Endothelial cell (in vitro differentiated cells): Measurements from ENCODE around the gene ZNF280B. TPM values are rescaled to one million over a fixed set of nuclear protein-coding genes. Genes with fewer than 3 reads are reported as not detected.
"Not testable (repeated sequence)": the region's sequence is repeated elsewhere in the genome, so short reads cannot be mapped to it uniquely, and the experiment has no call there.

Source experiments
- DNase-seq: peaks from one replicate; pipeline ENCODE4 v3.0.0; 2021; ENCODE audit warnings: low spot score
- H3K27ac Mint-ChIP-seq: one replicate; pipeline ENCODE4 v1.8.0; 2021; ENCODE audit warnings: mixed read lengths, inconsistent platforms; ENCODE audit not compliant: unreplicated experiment
- H3K27me3 Mint-ChIP-seq: one replicate; pipeline ENCODE4 v1.8.0; 2021; ENCODE audit warnings: mild to moderate bottlenecking, moderate library complexity, mixed read lengths, inconsistent platforms; ENCODE audit not compliant: unreplicated experiment
- H3K36me3 Mint-ChIP-seq: one replicate; pipeline ENCODE4 v1.8.0; 2021; ENCODE audit warnings: mild to moderate bottlenecking, low read depth, mixed read lengths, inconsistent platforms; ENCODE audit not compliant: unreplicated experiment
- H3K4me1 Mint-ChIP-seq: one replicate; pipeline ENCODE4 v1.8.0; 2021; ENCODE audit warnings: mild to moderate bottlenecking, mixed read lengths, inconsistent platforms; ENCODE audit not compliant: unreplicated experiment
- H3K4me3 Mint-ChIP-seq: one replicate; pipeline ENCODE4 v1.8.0; 2021; ENCODE audit warnings: mild to moderate bottlenecking, mixed read lengths, inconsistent platforms; ENCODE audit not compliant: unreplicated experiment
- H3K9me3 Mint-ChIP-seq: one replicate; pipeline ENCODE4 v1.8.0; 2021; ENCODE audit warnings: mixed read lengths, inconsistent platforms; ENCODE audit not compliant: unreplicated experiment
- CTCF ChIP-seq: fragments of 200-600 bp; sonication (generic); IDR thresholded peaks from one replicate; pipeline ENCODE4 v1.5.0; 2021; ENCODE audit warnings: antibody characterized with exemption; ENCODE audit not compliant: unreplicated experiment
- total RNA-seq: library from RNA; stranded (reverse); fragmentation: NEBNext Ultra II Directional; extraction: Animal tissue kit (Norgen Biotek cat#: 25700); gene quantifications from one replicate; pipeline ENCODE4 v1.2.1, GENCODE V29; 2021; ENCODE audit not compliant: unreplicated experiment

Gene ZNF280B
- total RNA-seq, 1 donor from 2014 or later, result 6.8 TPM

DNA sequence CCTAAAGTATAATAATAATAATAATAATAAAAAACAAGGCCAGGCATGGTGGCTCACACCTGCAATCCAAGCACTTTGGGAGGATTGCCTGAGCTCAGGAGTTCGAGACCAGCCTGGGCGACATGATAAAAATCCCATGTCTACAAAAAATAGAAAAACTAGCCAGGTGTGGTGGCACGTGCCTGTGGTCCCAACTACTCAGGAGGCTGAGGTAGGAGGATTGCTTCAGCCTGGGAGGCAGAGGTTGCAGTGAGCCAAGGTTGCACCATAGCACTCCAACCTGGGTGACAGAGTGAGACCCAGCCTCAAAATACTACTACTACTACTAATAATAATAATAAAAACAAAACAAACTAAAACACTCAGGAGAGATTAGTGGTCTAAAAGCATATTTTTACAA, 27.1 kb upstream of the ZNF280B start:
- no peak for DNase-seq
- Mint-ChIP-seq H3K36me3 (no peaks in the 10 kb centered on the region), H3K27me3 (no peaks in the 10 kb centered on the region), H3K4me1 (no peaks in the 10 kb centered on the region), H3K27ac (no peak overlapping the region), H3K9me3 (no peaks in the 10 kb centered on the region), H3K4me3 (no peak overlapping the region)
- TF ChIP-seq CTCF, result no peak

GRCh38 chr22:22534604-22535415, 26.3 kb upstream of the ZNF280B start:
- DNase-seq, result no peak
- H3K36me3 Mint-ChIP-seq, result no peaks in the 10 kb centered on the region
- no peaks in the 10 kb centered on the region for H3K27me3 Mint-ChIP-seq
- H3K4me1 Mint-ChIP-seq, result no peaks in the 10 kb centered on the region
- no peak overlapping the region for H3K4me3 Mint-ChIP-seq
- TF ChIP-seq CTCF, result no peak
- no peak overlapping the region for H3K27ac Mint-ChIP-seq
- no peaks in the 10 kb centered on the region for H3K9me3 Mint-ChIP-seq

GRCh38 chr22:22533863-22534262, 25.3 kb upstream of the ZNF280B start:
- H3K9me3 Mint-ChIP-seq, result no peaks in the 10 kb centered on the region
- no peaks in the 10 kb centered on the region for H3K27me3 Mint-ChIP-seq
- H3K27ac Mint-ChIP-seq, result no peak overlapping the region
- H3K4me1 Mint-ChIP-seq, result no peaks in the 10 kb centered on the region
- no peak overlapping the region for H3K4me3 Mint-ChIP-seq
- DNase-seq, result no peak
- H3K36me3 Mint-ChIP-seq, result no peaks in the 10 kb centered on the region
- no peak for TF ChIP-seq CTCF

DNA sequence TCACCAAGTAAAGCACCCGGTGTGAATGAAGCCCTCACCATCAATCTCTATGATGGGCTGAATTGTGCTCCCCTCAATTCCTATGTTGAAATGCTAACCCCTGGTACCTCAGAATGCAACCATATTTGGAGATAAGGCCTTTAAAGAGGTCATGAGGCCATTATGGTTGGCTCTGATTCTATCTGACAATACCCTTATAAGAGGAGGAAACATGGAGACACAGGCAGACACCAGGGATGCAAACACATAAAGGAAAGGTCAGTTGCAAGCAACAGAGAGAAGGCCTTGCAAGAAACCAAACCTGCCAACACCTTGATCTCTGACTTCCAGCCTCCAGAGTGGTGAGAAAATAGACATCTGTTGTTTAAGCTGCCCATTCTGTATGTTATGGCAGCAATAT, 24.9 kb upstream of the ZNF280B start:
- Mint-ChIP-seq H3K27me3 (no peaks in the 10 kb centered on the region), H3K4me1 (no peaks in the 10 kb centered on the region), H3K9me3 (no peaks in the 10 kb centered on the region), H3K27ac (no peak overlapping the region), H3K36me3 (no peaks in the 10 kb centered on the region), H3K4me3 (no peak overlapping the region)
- TF ChIP-seq CTCF, result no peak
- no peak for DNase-seq

- not testable (repeated sequence) for H3K36me3 Mint-ChIP-seq, H3K9me3 Mint-ChIP-seq, H3K27me3 Mint-ChIP-seq, H3K27ac Mint-ChIP-seq, H3K4me1 Mint-ChIP-seq, H3K4me3 Mint-ChIP-seq, DNase-seq
Measured at GRCh38 chr22:22532547-22533071, 24.1 kb upstream of the ZNF280B start.
